ENCODE measurements around the gene SLC25A1. TPM values are rescaled to one million over a fixed set of nuclear protein-coding genes. Genes with fewer than 3 reads are reported as not detected.

SLC25A1 gene
- total RNA-seq, 4 donors from 2014 or later = 35.6 to 71.0 (median 57.8) TPM

- Histone ChIP-seq H3K4me1 (peaks cover 52% of the 10 kb centered on the region), H3K9me3 (no peaks in the 10 kb centered on the region), H3K36me3 (no peaks in the 10 kb centered on the region), H3K27ac (peak overlapping the region; percentile 14), H3K27me3 (no peaks in the 10 kb centered on the region), H3K4me3 (no peak overlapping the region)
- 86% methylated on average over 14 of the region's 19 CpGs for WGBS
- DNase-seq (ENCODE audit: low spot score in 2 of 2) = no peak
- TF ChIP-seq POLR2A (IDR thresholded peaks at IDR 0.05) = no peak
Measured at GRCh38 chr22:19126309-19127273, 51.9 kb downstream of the SLC25A1 start.

Other genes with a start within 250 kb of the SLC25A1 start
- 10 to 100 TPM; 32.9 to 84.2 (median 65.0) TPM for gene PRODH, start 242.4 kb downstream of the SLC25A1 start, total RNA-seq
- 100 to 1,000 TPM; 115 to 172 (median 130) TPM for gene DGCR2, start 56.3 kb downstream of the SLC25A1 start, total RNA-seq
- gene TSSK2, start 47.4 kb downstream of the SLC25A1 start, total RNA-seq = not detected
- 10 to 100 TPM; 22.4 to 26.0 (median 24.0) TPM for gene ESS2, start 34.1 kb downstream of the SLC25A1 start, total RNA-seq
- not detected for gene GSC2, start 28.4 kb downstream of the SLC25A1 start, total RNA-seq
- 10 to 100 TPM in 2 of 4 donors, 1 to 10 TPM in 2; 5.6 to 12.5 (median 9.4) TPM for gene CLTCL1, start 113.0 kb upstream of the SLC25A1 start, total RNA-seq

Measured in suprapubic skin (tissue), 4 donors.